ENCODE data around the gene DPP10. TPM values are rescaled to one million over a fixed set of nuclear protein-coding genes. Genes with fewer than 3 reads are reported as not detected.

DPP10 gene
- total RNA-seq, 1 donor: not detected

DNA sequence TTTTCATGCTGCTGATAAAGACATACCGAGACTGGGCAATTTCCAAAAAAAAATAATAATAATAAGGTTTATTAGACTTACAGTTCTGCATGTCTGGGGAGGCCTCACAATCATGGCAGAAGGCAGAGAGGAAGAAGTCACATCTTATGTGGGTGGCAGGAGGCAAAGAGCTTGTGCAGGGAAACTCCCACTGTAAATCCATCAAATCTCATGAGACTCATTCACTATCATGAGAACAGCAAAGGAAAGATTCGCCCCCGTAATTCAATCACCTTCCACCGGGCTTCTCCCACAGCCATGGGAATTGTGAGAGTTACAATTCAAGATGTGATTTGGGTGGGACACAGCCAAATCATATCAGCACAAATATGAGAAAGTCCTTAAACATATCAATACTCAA lies 1314.8 kb downstream of the DPP10 start:
- TF ChIP-seq, protein P1, sequence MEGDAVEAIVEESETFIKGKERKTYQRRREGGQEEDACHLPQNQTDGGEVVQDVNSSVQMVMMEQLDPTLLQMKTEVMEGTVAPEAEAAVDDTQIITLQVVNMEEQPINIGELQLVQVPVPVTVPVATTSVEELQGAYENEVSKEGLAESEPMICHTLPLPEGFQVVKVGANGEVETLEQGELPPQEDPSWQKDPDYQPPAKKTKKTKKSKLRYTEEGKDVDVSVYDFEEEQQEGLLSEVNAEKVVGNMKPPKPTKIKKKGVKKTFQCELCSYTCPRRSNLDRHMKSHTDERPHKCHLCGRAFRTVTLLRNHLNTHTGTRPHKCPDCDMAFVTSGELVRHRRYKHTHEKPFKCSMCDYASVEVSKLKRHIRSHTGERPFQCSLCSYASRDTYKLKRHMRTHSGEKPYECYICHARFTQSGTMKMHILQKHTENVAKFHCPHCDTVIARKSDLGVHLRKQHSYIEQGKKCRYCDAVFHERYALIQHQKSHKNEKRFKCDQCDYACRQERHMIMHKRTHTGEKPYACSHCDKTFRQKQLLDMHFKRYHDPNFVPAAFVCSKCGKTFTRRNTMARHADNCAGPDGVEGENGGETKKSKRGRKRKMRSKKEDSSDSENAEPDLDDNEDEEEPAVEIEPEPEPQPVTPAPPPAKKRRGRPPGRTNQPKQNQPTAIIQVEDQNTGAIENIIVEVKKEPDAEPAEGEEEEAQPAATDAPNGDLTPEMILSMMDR (IDR thresholded peaks at IDR 0.05; ENCODE audit: insufficient read depth, low read length): no peak
- DNase-seq (ENCODE audit: low read depth): no peak
- H3K4me3 ChIP-seq (ENCODE audit: low read depth, low read length): no peak overlapping the region

DNA sequence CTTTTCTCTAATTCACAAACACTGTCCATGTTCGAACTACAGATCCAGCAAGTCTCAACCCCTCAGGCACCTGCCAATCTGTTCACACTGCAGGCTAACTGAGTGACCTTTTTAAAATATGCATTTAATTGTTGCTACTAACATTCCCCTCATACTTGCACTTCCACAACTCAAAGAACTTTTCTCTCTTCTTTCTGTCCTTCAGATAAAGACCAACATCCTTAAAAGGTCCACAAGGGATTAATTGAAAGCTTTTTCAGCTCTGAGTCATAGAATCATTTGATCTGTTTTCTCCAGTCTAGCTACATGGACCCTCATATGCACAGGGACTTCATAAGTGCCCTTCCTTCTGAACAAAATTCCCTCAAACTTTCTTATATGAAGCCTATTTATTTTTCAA lies 1321.2 kb downstream of the DPP10 start:
- H3K4me3 ChIP-seq (ENCODE audit: low read depth, low read length): no peak overlapping the region
- no peak for DNase-seq (ENCODE audit: low read depth)
- TF ChIP-seq, protein P1 (IDR thresholded peaks at IDR 0.05; ENCODE audit: insufficient read depth, low read length): no peak

DNA sequence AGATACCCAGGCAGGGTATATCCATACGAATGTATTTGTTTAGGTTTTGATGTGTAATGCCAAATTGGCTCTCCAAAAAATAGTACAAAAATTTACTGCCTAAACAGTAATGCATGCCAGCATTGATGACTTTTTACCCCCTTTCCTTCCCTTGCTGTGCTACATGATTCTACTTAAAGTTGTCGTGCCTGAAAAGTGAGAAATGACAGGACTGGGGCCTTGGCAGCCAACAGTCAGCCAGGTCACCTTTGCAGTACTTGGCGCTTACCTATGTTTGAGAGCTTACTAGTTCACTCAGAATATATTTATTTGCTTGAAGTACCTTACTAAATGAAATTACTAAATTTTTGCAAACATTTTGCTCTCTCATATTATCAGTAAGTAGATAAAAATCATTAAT lies 1329.1 kb downstream of the DPP10 start:
- DNase-seq (ENCODE audit: low read depth): no peak
- no peak overlapping the region for H3K4me3 ChIP-seq (ENCODE audit: low read depth, low read length)
- TF ChIP-seq, protein P1 (IDR thresholded peaks at IDR 0.05; ENCODE audit: insufficient read depth, low read length): no peak

DNA sequence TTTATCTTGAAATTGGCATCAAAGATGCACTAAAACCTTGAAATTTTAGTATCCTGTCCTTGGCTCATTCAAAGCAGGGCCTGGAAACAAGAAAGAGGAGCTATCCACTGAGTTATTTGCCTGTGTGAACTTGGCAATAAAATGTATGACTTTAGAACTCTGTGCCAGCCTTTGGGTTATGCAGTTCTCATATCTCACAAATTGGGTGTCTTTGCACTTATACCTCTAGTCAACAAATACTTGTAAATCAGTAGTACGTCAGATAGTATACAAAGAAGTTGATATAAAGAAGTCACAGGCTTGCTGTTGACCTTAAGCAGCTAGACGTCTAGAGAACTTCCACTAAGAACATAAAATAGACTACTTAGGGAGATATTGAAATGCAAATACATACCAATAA lies 1331.9 kb downstream of the DPP10 start:
- no peak overlapping the region for H3K4me3 ChIP-seq (ENCODE audit: low read depth, low read length)

DNA sequence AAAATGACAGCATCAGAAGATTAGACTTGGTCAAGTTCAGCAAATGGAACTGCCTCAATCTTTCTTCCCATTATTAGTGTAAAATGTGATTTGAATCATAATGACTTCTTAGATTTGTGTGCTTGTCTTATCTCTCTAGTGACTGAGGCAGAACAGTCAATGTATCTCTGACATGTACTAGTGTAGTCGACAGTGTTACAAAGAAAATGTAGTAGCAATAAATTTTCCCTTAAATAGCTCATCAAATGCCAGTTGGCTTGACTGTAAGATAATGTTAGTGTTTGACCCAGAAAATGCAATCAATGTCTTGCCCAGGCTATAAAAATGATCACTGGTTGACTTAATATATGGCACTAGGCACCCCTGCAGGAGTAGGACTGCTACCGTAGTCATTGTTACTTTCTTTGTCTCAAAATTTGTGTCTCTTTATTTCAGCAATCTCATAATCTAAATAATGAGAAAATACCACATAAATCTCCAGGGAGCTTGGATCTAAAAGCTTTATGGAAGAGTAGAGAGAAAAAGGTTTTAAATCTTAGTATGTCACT lies 1336.7 kb downstream of the DPP10 start:
- no peak for DNase-seq (ENCODE audit: low read depth)
- TF ChIP-seq, protein P1 (IDR thresholded peaks at IDR 0.05; ENCODE audit: insufficient read depth, low read length): no peak
- H3K4me3 ChIP-seq (ENCODE audit: low read depth, low read length): no peak overlapping the region

More for the DNA sequence above, 1331.9 kb downstream of the DPP10 start:
- TF ChIP-seq, protein P1 (IDR thresholded peaks at IDR 0.05; ENCODE audit: insufficient read depth, low read length): no peak
- no peak for DNase-seq (ENCODE audit: low read depth)

DNA sequence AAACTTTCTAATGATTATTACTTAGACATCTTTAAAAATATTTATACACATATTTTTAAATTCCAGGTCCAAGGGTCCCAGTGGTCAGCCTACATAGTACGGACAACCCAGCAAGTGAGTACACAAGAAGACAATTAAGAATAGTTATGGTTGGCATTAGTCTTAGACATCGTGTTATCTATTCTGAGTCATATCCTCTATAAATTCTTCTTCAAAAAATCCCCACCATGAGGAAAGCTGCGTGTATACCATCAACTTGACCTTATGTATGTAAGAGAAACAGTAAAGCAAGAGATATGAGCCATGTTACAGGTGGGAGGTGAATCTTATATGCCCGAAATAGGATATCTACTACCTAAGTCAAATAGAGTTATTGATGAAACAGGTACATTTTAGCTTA lies 1339.8 kb downstream of the DPP10 start:
- H3K4me3 ChIP-seq (ENCODE audit: low read depth, low read length): no peak overlapping the region
- TF ChIP-seq, protein P1 (IDR thresholded peaks at IDR 0.05; ENCODE audit: insufficient read depth, low read length): no peak
- no peak for DNase-seq (ENCODE audit: low read depth)

DNA sequence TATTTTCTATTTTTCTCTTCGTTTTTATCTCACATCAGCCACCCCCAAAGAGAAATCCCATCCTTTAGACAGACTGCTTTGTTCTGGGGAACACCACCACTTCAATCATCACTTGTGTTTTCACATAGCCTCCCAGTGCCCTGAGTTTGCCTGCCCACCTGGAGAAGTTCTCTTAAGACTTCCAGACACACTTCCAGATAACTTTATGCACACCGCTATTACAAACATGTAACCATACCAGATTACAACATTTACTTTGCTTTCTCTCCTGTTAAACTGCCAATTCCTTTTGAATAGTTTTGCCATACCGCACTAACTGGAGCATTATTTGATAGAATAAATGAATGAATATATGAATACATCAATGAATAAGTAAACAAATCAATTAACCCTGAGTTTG lies 1353.6 kb downstream of the DPP10 start:
- no peak for DNase-seq (ENCODE audit: low read depth)
- TF ChIP-seq, protein P1 (IDR thresholded peaks at IDR 0.05; ENCODE audit: insufficient read depth, low read length): no peak
- H3K4me3 ChIP-seq (ENCODE audit: low read depth, low read length): no peak overlapping the region
